IPS-18a (cell line): ENCODE measurements around the gene TFAP2D.

Source experiments
- H3K27ac ChIP-seq: one replicate; pipeline ENCODE4 v1.5.1; 2013; ENCODE audit warnings: low read length
- H3K27me3 ChIP-seq: one replicate; pipeline ENCODE4 v1.6.1; 2013; ENCODE audit warnings: mild to moderate bottlenecking, low read length; ENCODE audit not compliant: control insufficient read depth, insufficient read depth
- H3K36me3 ChIP-seq: one replicate; pipeline ENCODE4 v1.6.1; 2013; ENCODE audit warnings: low read depth, low read length; ENCODE audit not compliant: control insufficient read depth
- H3K4me1 ChIP-seq: one replicate; pipeline ENCODE4 v1.6.1; 2013; ENCODE audit warnings: low read depth, low read length; ENCODE audit not compliant: control insufficient read depth
- H3K4me3 ChIP-seq: one replicate; pipeline ENCODE4 v1.5.1; 2013; ENCODE audit warnings: low read length
- H3K9ac ChIP-seq: one replicate; pipeline ENCODE4 v1.6.1; 2013; ENCODE audit warnings: mild to moderate bottlenecking, low read length, moderate library complexity
- H3K9me3 ChIP-seq: one replicate; pipeline ENCODE4 v1.6.1; 2013; ENCODE audit warnings: low read depth, low read length; ENCODE audit not compliant: control insufficient read depth

The TFAP2D gene

DNA sequence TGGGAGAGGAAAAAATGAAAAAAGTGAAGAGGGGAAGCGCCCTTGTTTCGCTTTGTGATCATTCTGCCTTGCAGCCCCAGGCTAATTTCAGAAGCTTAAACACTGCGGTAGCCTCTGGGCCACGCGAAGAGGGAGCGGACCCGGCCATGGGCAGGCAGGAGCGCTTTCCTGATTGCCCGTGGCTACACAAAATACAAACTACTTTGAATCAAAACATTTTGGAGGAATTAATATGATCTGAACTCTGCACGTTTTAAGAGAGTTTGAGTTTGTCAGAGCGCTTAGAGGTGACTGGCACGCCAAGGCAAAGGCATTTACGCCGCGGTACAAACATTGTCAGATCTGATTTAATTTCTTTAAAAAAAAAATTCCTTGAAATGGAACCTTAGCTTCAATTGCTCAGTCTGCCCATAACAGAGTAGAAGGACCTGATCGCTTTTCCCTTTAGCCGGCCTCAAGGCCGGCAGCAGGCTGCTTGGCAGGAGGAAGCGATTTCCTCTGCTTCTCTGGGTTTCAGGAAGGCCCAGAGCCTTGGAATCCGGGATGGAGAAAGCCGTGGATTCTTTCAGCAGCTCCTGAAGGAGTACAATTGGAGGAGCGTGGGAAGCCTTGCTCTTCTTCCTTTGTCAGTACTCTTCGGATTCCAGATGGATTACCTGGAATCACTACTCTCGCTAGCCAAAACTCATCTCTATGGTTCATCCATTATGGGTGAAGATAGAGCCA is 9.7 kb downstream of the TFAP2D start:
- no peak overlapping the region for H3K4me3 ChIP-seq
- peaks cover 100% of the 10 kb centered on the region for H3K27me3 ChIP-seq

DNA sequence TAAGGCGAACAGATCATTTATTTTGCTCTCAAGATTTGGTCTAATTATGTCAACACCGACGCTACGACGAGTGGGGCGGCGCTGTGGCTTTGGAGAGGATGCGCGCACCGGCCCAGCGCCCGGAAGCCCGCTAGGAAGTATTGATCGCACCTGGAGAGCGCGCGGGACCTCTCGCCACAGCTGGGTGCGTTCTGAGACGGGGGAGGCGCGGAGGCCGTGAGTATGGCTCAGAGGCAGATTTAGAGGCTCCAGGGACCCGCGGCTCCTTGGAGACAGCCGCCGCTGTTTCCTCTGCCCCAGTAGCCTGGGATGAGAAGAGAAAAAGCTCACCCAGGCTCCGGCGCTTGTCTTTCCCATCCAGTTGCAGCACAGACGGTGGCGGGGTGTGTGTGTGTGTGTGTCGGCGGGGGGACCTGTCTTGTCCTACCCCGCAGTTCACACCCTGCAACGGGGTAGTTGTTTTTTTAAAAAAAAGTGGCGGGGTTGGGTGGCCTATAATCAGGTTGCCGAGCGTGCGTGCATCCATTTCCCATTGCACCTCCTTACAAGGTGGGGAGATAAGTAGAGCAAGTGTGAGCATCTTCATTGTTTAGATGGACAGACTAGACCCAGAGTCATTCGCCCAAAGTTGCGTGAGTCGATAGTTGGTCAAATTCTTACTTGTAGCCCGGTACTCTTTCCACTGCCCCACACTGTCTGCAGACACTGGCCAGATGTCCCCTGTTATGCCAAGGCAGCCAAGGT is 11.2 kb downstream of the TFAP2D start:
- no peak overlapping the region for H3K27ac ChIP-seq
- peak overlapping the region; percentile 38 for H3K4me3 ChIP-seq
- H3K9ac ChIP-seq, result no peak overlapping the region
- H3K4me1 ChIP-seq, result peaks cover 19% of the 10 kb centered on the region
- H3K27me3 ChIP-seq, result peaks cover 96% of the 10 kb centered on the region
- H3K9me3 ChIP-seq, result no peaks in the 10 kb centered on the region
- no peaks in the 10 kb centered on the region for H3K36me3 ChIP-seq

More for the DNA sequence above, 9.7 kb downstream of the TFAP2D start:
- Histone ChIP-seq H3K36me3 (no peaks in the 10 kb centered on the region), H3K4me1 (peaks cover 26% of the 10 kb centered on the region), H3K9ac (no peak overlapping the region), H3K27ac (no peak overlapping the region), H3K9me3 (no peaks in the 10 kb centered on the region)

DNA sequence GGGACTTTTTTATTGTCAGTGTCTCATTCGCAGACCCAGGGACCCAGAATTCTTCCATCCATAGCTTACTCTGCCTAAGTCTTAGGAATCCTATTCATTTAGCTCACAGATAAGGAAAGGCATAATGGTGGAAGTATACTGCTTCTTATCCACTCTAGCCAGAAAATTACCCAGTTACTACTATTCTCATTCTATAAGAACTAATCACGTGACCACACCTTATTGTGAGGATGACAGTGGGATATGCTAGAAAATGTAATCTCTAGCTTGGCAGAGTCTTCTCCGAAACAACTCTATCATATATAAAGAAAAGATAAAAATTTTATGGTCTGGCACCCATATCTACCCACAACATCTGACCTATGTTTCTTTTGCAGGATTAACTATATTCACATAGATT is 21.2 kb downstream of the TFAP2D start:
- no peak overlapping the region for H3K9ac ChIP-seq
- no peak overlapping the region for H3K4me3 ChIP-seq
- no peak overlapping the region for H3K27ac ChIP-seq
- H3K4me1 ChIP-seq, result peaks cover 12% of the 10 kb centered on the region
- H3K9me3 ChIP-seq, result no peaks in the 10 kb centered on the region
- H3K36me3 ChIP-seq, result no peaks in the 10 kb centered on the region
- no peaks in the 10 kb centered on the region for H3K27me3 ChIP-seq

DNA sequence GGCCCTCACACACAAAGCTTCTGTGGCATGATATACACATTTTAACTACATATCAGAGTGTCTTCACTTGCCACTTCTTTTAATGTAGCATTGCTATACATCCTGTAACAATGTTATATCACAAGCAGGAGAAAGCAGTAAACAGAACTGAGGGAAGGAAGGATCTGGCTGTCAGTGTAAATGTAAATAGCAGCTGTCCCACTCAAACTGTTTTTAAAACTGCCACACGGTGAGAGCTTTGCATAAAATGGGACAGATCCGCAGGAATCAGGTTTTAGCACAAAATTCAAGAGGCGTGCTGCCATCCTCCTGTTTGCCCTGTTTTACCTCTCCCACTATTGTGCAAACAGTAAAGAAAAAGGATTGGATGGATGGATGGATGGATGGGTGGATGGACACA is 28.8 kb downstream of the TFAP2D start:
- no peaks in the 10 kb centered on the region for H3K27me3 ChIP-seq
- no peaks in the 10 kb centered on the region for H3K36me3 ChIP-seq
- H3K4me1 ChIP-seq, result no peaks in the 10 kb centered on the region
- no peaks in the 10 kb centered on the region for H3K9me3 ChIP-seq
- H3K27ac ChIP-seq, result no peak overlapping the region
- H3K9ac ChIP-seq, result no peak overlapping the region
- no peak overlapping the region for H3K4me3 ChIP-seq

DNA sequence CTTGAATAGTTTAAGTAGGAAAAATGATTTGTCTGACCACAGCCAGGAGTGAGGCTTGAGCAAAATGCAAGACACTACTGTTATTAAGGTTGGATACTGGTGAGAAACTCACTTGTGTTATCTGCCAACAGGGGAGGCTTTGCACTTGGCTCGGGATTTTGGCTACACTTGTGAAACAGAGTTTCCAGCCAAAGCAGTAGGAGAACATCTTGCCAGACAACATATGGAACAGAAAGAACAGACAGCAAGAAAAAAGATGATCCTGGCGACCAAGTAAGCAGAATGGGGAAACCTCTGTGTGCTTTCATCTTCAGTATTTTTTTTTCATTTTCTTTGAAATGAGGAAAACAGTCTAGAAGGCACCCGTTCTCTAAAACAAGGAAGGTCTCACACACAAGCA is 31.6 kb downstream of the TFAP2D start:
- H3K4me1 ChIP-seq, result no peaks in the 10 kb centered on the region
- no peaks in the 10 kb centered on the region for H3K27me3 ChIP-seq
- no peak overlapping the region for H3K27ac ChIP-seq
- H3K4me3 ChIP-seq, result no peak overlapping the region
- H3K9me3 ChIP-seq, result no peaks in the 10 kb centered on the region
- H3K9ac ChIP-seq, result no peak overlapping the region
- no peaks in the 10 kb centered on the region for H3K36me3 ChIP-seq

DNA sequence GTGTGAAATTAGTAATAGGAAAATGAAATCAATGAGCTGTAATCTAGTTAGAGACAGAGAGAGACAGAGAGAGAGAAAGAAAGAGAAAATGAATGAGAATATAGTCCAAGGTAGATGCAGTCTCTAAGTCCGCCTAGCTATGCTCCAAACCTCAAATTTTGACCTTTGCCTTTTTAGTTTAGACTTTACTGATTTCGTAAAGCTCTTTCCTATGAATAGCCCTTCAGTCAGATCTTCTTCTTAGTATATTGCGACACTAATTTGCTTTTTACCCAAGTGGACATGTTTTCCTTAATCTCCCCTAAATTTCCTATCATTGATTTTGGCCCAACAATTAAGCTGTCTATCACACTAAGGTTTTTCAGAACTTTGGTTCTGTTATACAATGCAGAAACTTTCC is 49.5 kb downstream of the TFAP2D start:
- Histone ChIP-seq H3K9me3 (no peaks in the 10 kb centered on the region), H3K9ac (no peak overlapping the region), H3K4me3 (no peak overlapping the region), H3K27me3 (no peaks in the 10 kb centered on the region), H3K27ac (no peak overlapping the region), H3K36me3 (no peaks in the 10 kb centered on the region), H3K4me1 (peaks cover 14% of the 10 kb centered on the region)

DNA sequence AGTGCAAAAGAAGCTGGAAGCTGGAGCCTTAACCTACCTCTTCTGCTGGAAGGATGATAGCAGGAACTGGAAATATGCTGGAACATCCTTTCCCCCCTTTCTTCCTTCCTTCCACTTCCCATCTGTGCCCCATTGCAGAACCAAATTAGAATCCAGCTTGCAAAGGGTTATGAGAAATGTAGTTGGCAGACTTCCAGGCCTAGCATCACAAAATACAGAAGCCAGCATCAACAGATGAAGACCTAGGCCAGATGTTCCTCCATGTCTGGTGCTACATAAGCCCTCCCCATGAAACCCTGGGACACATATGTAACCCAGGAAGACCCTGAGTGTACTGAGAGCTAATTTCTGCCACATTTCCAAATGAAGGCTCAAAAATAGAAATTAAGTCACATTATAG is 65.4 kb downstream of the TFAP2D start:
- H3K9me3 ChIP-seq, result no peaks in the 10 kb centered on the region
- H3K27me3 ChIP-seq, result no peaks in the 10 kb centered on the region
- H3K4me1 ChIP-seq, result no peaks in the 10 kb centered on the region

DNA sequence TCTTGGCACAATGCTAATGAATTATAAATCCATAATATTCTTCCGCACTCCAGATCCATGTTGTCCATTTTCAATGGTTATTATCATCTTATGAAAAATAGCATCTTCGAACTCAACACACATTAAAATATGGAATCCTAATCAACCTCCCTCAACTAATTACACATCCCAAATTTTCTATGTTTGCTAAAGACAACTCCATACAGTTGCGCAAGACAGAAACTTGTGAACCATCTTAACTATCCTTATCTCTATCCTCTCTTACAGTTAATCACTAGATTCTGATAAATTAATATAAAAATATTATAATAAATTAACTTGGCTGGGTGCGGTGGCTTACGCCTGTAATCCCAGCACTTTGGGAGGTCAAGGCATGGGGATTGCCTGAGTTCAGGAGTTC is 67.1 kb downstream of the TFAP2D start:
- no peaks in the 10 kb centered on the region for H3K9me3 ChIP-seq
- no peaks in the 10 kb centered on the region for H3K27me3 ChIP-seq
- H3K27ac ChIP-seq, result no peak overlapping the region
- no peaks in the 10 kb centered on the region for H3K36me3 ChIP-seq
- H3K4me1 ChIP-seq, result no peaks in the 10 kb centered on the region
- H3K9ac ChIP-seq, result no peak overlapping the region
- H3K4me3 ChIP-seq, result no peak overlapping the region

More for the DNA sequence above, 65.4 kb downstream of the TFAP2D start:
- Histone ChIP-seq H3K9ac (no peak overlapping the region), H3K4me3 (no peak overlapping the region), H3K36me3 (no peaks in the 10 kb centered on the region), H3K27ac (no peak overlapping the region)

DNA sequence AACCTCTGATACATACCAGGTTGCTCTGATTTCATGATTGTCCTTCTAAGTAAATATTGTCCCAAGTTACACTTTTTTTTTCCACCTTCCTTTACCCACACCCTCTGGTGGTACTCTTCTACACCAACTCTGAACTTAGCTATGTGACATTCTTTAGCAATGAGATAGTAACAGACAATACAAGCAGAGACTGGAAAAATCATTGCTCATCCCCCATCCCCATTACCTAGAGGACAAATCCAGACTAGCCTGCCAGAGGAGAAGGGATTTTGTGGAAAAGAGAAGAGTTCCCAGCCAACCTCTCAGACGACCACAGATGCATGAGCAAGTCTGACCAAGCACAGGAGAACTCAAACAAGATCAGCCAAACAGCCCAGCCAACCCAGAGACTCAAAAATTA is 72.6 kb downstream of the TFAP2D start:
- no peak overlapping the region for H3K27ac ChIP-seq
- H3K36me3 ChIP-seq, result no peaks in the 10 kb centered on the region
- no peak overlapping the region for H3K9ac ChIP-seq
- no peak overlapping the region for H3K4me3 ChIP-seq
- no peaks in the 10 kb centered on the region for H3K9me3 ChIP-seq
- no peaks in the 10 kb centered on the region for H3K27me3 ChIP-seq
- H3K4me1 ChIP-seq, result no peaks in the 10 kb centered on the region

DNA sequence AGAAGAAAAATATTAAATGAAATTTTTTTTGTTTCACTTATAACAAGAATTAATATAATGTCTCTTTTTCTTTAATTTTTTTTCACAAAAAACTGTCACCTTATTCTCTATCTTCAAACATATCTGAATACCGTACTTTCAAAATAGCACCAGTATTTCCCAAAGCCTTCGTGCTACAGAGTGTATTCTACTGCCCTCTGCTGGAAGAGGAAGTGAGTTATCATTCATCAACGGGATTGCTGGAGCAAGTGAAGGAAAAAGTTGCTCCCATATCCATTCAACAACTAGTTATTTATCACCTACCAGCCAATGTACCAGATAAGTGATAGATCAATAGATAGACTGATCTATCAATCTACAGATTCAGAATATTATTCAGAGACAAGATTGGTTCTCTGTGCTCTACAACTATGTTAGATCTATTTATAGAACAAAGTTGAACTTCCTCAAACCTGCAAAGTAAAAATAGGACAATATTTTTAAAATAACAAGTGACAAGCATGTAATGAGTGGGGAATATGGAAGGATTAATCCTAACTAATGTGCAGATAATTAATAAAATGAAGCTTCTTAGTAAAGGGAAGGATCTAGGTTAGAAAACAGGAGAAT is 78.7 kb downstream of the TFAP2D start:
- no peak overlapping the region for H3K27ac ChIP-seq
- H3K36me3 ChIP-seq, result no peaks in the 10 kb centered on the region
- H3K27me3 ChIP-seq, result no peaks in the 10 kb centered on the region
- no peaks in the 10 kb centered on the region for H3K9me3 ChIP-seq
- H3K9ac ChIP-seq, result no peak overlapping the region
- no peak overlapping the region for H3K4me3 ChIP-seq
- no peaks in the 10 kb centered on the region for H3K4me1 ChIP-seq

DNA sequence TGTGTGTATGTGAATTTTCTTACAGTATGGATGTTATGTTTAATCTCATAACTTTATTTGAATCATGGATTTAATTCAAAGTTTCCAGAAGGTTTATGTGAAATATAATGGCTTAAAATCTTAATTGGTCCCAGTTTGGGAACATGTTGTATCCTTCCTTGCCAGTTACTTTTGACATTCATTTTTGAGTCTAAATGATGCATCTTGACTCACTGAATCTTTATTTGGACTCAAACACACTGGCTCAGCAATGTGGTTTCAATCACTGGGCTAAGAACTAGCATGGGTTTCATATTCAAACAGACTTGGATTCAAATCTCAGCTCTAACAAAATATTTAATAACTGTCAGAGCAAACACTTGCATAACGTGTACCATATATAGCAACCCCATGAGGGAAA is 79.4 kb downstream of the TFAP2D start:
- no peaks in the 10 kb centered on the region for H3K9me3 ChIP-seq
- no peaks in the 10 kb centered on the region for H3K27me3 ChIP-seq
- H3K9ac ChIP-seq, result no peak overlapping the region
- H3K27ac ChIP-seq, result no peak overlapping the region
- H3K4me1 ChIP-seq, result no peaks in the 10 kb centered on the region
- H3K36me3 ChIP-seq, result no peaks in the 10 kb centered on the region
- no peak overlapping the region for H3K4me3 ChIP-seq
